H1 (cell line): ENCODE data around the gene LEKR1. TPM values are rescaled to one million over a fixed set of nuclear protein-coding genes. Genes with fewer than 3 reads are reported as not detected.

Source experiments
- EZH2 ChIP-seq: fragments of 200-600 bp; sonication (generic); IDR thresholded peaks from 2 replicates; pipeline ENCODE4 v1.7.1; 2012; ENCODE audit warnings: low read depth, mild to moderate bottlenecking, moderate library complexity, low read length, inconsistent platforms; ENCODE audit not compliant: severe bottlenecking
- HDAC6 ChIP-seq: IDR thresholded peaks from one replicate; pipeline ENCODE4 v1.7.1; 2012; ENCODE audit warnings: low read depth, mild to moderate bottlenecking, inconsistent platforms, low read length, moderate library complexity
- POLR2AphosphoS5 ChIP-seq: IDR thresholded peaks from 2 replicates; pipeline ENCODE4 v1.6.1; 2011; ENCODE audit warnings: low read depth, low read length
- SP4 ChIP-seq: IDR thresholded peaks from 2 replicates; pipeline ENCODE4 v1.6.1; 2012; ENCODE audit warnings: low read length, inconsistent platforms
- polyA plus RNA-seq, 7 experiments: library from polyadenylated mRNA; depleted of rRNA in 3 of 7; stranded (reverse) in 5 of 7; unstranded in 2 of 7; fragments of >200 nt in 5 of 7; fragments of 200-250 nt in 2 of 7; gene quantifications; 1 replicate in 5 of 7; 2 replicates in 1 of 7; 4 replicates in 1 of 7; pipeline versions ENCODE4 v1.2.1 to v1.2.3, GENCODE V29; 2011 to 2013; ENCODE audit warnings: missing spikeins in 2 of 7, mixed read lengths in 2 of 7
- total RNA-seq: library from RNA; stranded (reverse); fragmentation: NEBNext Ultra II Directional; extraction: Animal tissue kit (Norgen Biotek cat#: 25700); gene quantifications from 2 replicates; pipeline ENCODE4 v1.2.1, GENCODE V29; 2021
- TF ChIP-seq, protein P1 (sequence below): fragments of 300-600 bp; sonication (generic); IDR thresholded peaks from 2 replicates; pipeline ENCODE4 v1.7.1; 2012; ENCODE audit warnings: low read length, moderate library complexity, mild to moderate bottlenecking, inconsistent platforms; ENCODE audit not compliant: insufficient replicate concordance
- TF ChIP-seq, protein P2 (sequence below): IDR thresholded peaks from 2 replicates; pipeline ENCODE4 v1.6.1; 2012; ENCODE audit warnings: inconsistent platforms

Gene LEKR1
- total and polyA plus RNA-seq, 2 of the 8 experiments (the other 6 are each of a cell fraction or from before 2014, with no cell fraction given): 0.08 TPM; not detected in 1

DNA sequence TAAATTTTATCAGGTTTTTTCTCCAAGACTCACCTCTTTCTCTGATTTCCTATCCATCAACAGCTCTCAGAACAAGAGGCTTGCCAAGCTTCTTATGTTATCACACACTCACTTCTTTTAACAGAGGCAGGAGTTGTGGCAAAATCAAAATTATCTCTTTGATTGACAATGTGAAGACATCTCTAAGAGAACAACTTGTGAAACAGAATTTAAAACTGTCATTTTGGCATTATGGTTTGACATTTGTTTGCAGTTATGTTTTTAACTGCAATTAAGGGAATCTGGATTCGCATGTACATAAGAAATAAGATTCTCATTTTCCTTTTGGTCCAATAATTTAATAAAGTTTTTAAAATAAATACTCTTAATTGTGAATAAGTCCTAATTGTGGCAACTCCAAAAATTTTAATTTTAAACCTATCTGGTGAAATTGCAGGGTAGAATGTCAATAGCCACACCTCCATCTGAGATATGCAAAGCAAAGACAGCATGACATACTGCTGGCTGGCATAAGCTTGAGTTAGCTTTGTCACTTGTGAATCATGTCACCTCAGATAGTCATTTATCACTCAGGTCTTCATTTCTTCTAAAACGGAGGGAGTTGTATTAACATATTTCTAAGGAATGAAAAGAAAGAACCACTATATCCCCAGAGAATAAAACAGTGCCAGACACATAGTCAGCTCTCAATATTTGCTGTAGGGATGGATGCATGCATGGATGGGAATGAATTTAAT lies 175.2 kb downstream of the LEKR1 start (continued):
- TF ChIP-seq, protein P1, sequence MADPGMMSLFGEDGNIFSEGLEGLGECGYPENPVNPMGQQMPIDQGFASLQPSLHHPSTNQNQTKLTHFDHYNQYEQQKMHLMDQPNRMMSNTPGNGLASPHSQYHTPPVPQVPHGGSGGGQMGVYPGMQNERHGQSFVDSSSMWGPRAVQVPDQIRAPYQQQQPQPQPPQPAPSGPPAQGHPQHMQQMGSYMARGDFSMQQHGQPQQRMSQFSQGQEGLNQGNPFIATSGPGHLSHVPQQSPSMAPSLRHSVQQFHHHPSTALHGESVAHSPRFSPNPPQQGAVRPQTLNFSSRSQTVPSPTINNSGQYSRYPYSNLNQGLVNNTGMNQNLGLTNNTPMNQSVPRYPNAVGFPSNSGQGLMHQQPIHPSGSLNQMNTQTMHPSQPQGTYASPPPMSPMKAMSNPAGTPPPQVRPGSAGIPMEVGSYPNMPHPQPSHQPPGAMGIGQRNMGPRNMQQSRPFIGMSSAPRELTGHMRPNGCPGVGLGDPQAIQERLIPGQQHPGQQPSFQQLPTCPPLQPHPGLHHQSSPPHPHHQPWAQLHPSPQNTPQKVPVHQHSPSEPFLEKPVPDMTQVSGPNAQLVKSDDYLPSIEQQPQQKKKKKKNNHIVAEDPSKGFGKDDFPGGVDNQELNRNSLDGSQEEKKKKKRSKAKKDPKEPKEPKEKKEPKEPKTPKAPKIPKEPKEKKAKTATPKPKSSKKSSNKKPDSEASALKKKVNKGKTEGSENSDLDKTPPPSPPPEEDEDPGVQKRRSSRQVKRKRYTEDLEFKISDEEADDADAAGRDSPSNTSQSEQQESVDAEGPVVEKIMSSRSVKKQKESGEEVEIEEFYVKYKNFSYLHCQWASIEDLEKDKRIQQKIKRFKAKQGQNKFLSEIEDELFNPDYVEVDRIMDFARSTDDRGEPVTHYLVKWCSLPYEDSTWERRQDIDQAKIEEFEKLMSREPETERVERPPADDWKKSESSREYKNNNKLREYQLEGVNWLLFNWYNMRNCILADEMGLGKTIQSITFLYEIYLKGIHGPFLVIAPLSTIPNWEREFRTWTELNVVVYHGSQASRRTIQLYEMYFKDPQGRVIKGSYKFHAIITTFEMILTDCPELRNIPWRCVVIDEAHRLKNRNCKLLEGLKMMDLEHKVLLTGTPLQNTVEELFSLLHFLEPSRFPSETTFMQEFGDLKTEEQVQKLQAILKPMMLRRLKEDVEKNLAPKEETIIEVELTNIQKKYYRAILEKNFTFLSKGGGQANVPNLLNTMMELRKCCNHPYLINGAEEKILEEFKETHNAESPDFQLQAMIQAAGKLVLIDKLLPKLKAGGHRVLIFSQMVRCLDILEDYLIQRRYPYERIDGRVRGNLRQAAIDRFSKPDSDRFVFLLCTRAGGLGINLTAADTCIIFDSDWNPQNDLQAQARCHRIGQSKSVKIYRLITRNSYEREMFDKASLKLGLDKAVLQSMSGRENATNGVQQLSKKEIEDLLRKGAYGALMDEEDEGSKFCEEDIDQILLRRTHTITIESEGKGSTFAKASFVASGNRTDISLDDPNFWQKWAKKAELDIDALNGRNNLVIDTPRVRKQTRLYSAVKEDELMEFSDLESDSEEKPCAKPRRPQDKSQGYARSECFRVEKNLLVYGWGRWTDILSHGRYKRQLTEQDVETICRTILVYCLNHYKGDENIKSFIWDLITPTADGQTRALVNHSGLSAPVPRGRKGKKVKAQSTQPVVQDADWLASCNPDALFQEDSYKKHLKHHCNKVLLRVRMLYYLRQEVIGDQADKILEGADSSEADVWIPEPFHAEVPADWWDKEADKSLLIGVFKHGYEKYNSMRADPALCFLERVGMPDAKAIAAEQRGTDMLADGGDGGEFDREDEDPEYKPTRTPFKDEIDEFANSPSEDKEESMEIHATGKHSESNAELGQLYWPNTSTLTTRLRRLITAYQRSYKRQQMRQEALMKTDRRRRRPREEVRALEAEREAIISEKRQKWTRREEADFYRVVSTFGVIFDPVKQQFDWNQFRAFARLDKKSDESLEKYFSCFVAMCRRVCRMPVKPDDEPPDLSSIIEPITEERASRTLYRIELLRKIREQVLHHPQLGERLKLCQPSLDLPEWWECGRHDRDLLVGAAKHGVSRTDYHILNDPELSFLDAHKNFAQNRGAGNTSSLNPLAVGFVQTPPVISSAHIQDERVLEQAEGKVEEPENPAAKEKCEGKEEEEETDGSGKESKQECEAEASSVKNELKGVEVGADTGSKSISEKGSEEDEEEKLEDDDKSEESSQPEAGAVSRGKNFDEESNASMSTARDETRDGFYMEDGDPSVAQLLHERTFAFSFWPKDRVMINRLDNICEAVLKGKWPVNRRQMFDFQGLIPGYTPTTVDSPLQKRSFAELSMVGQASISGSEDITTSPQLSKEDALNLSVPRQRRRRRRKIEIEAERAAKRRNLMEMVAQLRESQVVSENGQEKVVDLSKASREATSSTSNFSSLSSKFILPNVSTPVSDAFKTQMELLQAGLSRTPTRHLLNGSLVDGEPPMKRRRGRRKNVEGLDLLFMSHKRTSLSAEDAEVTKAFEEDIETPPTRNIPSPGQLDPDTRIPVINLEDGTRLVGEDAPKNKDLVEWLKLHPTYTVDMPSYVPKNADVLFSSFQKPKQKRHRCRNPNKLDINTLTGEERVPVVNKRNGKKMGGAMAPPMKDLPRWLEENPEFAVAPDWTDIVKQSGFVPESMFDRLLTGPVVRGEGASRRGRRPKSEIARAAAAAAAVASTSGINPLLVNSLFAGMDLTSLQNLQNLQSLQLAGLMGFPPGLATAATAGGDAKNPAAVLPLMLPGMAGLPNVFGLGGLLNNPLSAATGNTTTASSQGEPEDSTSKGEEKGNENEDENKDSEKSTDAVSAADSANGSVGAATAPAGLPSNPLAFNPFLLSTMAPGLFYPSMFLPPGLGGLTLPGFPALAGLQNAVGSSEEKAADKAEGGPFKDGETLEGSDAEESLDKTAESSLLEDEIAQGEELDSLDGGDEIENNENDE: no peak
- TF ChIP-seq POLR2AphosphoS5 (no peak), EZH2 (no peak), SP4 (no peak), HDAC6 (no peak)
- TF ChIP-seq, protein P2, sequence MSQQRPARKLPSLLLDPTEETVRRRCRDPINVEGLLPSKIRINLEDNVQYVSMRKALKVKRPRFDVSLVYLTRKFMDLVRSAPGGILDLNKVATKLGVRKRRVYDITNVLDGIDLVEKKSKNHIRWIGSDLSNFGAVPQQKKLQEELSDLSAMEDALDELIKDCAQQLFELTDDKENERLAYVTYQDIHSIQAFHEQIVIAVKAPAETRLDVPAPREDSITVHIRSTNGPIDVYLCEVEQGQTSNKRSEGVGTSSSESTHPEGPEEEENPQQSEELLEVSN: no peak
